GM18867 (cell line): ENCODE results near the gene WBP2.
A peak's percentile ranks its signal among the peaks of the same experiment; 100 is the strongest.
"Not testable (repeated sequence)": the region's sequence is repeated elsewhere in the genome, so short reads cannot be mapped to it uniquely, and the experiment has no call there.

ENCODE experiments used
- ATAC-seq: cut with Tn5 transposase; IDR thresholded peaks from one replicate; pipeline ENCODE4 v1.9.1; 2021; ENCODE audit warnings: mild to moderate bottlenecking, moderate library complexity; ENCODE audit not compliant: unreplicated experiment

The WBP2 gene

GRCh38 chr17:75889454-75889853 lies 34.3 kb upstream of the WBP2 start:
- ATAC-seq: no peak

- ATAC-seq: no peak
Measured at GRCh38 chr17:75888484-75888883, 33.3 kb upstream of the WBP2 start.

GRCh38 chr17:75885860-75886259 lies 30.7 kb upstream of the WBP2 start:
- not testable (repeated sequence) for ATAC-seq

DNA sequence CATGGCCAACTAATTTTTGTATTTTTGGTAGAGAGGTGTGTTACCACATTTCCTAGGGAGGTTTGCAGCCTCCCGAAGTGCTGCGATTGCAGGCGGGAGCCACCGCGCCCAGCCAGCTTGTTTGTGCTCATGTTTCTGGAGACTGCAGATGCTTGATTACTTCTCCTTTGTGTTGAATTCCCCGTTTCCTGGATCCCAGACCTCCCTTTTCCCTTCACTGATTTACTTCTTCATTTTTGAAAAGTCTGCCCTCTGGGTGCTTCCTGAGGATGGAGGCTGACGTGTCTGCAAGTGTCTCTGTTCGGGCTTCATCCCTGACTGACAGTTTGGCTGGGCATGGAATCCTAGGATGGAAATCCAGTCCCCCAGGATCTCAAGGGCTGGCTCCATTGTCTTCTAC lies 30.3 kb upstream of the WBP2 start:
- no peak for ATAC-seq

DNA sequence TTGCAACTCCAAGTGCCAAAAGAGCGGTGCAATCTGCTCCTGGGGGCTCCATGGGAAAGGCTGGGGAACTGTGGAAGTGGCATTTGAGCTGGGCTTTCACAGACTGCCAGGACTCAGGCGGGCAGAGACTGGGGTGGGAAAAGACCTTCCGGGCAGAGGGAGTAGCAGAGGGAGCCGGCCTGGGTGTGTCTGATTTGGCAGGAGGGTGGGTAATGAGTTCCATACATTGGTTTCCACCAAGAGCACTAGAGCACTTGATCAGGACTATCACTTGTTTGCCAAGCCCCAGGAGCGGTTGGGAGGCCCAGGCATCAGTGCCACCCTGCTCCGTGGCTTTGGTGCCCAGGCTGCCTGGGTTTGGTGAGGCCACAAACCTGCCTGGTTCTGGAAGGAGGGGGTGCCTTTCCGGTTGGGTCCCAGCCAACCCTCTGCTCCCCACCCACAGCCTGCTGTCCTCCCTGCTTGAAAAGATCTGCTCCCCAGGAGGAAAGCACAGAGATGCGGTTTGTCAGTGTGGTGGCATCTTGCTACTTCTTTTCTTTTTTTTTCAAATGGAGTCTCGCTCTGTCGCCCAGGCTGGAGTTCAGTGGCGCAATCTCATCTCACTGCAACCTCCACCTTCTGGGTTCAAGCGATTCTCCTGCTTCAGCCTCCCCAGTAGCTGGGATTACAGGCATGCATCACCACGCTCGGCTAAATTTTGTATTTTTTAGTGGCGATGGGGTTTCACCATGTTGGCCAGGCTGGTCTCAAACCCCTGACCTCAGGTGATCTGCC lies 26.7 kb upstream of the WBP2 start:
- ATAC-seq: no peak

GRCh38 chr17:75880266-75880665 lies 25.1 kb upstream of the WBP2 start:
- no peak for ATAC-seq

- peak; percentile 22 for ATAC-seq
Measured at GRCh38 chr17:75878174-75878998, 23.3 kb upstream of the WBP2 start, which contains the start of gene TRIM47. Gene TRIM47 (minus strand): TSS chr17:75878581. CDS start chr17:75878548, 33 bp downstream.

DNA sequence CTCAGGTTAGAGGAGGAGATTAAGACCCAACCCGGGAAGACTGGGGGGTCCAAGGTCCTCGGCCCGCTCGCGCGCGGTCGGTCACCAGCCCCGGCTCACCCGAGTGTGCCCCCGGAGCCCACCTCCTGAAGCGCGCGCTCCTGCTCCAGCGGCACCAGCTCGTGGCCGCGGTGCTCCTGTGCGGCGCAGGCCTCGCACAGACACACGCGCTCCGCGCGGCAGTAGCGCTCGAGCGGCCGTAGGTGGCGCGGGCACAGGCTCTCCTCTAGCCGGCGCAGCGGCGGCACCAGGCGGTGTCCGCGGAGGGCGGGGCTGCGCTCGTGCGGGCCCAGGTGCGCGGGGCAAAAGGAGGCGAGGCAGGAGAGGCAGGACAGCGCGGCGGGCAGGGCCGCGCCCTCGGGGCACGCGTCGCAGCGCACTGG lies 22.6 kb upstream of the WBP2 start:
- peak; percentile 65 for ATAC-seq

DNA sequence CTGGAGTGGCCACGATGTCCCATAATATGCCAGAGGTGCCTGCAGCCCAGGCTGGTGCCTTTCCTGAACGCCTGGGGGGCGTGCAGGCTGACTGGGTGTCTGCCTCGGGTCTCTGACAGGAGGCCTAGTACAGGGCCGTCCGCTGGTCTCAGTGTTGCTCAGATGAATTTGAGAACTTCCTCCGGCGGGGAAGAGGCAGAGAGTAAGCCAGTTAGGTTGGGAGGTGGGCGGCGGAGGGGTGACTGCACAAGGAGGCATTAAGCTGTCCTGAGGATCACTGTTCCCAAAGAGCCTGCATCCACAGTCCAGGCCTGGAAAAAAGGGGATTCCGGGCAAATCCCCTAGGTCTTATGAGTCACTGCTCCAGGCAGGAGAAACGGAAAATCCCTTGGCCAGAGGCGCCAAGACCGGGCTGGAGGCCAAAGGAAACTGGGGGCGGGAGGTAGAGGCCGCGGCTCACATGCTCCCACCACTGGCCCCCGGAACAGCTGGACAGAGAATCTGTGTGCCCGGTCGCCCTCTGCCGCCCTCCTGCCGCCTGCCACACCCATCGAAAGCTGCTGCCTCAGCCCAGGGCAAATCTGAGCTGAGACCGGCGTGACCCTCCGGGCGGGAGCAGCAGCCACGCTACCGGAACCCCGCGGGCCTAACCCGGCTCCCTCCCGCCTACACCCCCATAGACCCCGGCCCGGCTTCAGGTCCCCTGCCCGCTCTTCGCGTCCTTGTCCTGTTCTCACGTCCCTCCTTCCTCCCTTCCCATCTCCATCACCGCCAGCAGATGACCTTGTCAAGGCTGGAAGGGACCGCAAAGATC lies 22.0 kb upstream of the WBP2 start:
- ATAC-seq: peak; percentile 5

- no peak for ATAC-seq
Measured at GRCh38 chr17:75876190-75876937, 21.2 kb upstream of the WBP2 start.

DNA sequence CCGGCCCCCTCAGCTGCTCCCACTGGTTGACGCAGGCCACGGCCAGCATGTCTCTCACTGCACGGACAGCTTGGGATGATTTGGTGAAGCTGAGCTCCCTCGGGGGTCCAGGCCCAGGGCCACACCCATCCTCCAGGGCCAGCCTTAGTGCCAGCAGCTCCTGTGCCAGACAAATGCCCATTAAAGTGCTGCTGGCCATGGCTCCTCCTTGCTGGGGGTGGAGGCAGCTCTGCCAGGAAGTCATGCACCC lies 20.7 kb upstream of the WBP2 start:
- no peak for ATAC-seq

DNA sequence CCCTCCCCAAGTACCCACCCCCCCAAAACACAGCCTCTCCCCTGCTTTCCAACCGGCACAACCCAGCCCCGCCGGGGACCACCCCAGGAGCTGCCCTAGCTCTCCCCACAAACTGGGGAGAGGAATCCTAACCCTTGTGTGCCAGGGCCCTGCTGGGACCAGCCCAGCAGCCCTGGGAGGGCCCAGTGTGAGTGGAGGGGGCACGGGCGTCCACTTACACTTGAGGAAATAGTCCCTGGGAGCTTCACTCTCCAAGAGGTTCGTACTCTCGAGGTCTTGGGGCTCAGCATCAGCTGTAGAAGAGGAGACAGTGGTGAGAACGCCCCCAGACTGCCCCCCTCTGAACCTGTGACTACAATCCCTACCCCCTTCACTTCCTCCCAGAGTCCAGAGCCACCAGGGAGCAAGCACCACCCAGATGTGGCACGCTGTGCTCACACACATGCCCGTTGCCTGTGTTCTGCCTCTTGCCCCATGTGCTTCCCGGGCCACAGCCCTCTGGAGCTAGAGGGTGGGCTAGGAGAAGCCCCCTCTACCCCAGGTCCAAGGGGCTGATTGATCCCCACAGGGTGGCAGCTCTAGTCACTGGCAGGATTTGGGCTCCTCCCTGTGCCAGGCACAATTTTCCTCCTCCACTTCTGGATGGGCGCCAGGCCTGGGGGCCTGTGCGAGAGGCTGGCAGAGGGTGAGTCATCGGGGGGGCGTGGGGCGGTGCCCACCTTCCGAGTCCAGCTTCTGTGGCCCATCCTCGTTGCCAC lies 20.2 kb upstream of the WBP2 start:
- no peak for ATAC-seq

- ATAC-seq: no peak
Measured at GRCh38 chr17:75874323-75875181, 19.4 kb upstream of the WBP2 start.

- no peak for ATAC-seq
Measured at GRCh38 chr17:75873587-75874322, 18.6 kb upstream of the WBP2 start.

DNA sequence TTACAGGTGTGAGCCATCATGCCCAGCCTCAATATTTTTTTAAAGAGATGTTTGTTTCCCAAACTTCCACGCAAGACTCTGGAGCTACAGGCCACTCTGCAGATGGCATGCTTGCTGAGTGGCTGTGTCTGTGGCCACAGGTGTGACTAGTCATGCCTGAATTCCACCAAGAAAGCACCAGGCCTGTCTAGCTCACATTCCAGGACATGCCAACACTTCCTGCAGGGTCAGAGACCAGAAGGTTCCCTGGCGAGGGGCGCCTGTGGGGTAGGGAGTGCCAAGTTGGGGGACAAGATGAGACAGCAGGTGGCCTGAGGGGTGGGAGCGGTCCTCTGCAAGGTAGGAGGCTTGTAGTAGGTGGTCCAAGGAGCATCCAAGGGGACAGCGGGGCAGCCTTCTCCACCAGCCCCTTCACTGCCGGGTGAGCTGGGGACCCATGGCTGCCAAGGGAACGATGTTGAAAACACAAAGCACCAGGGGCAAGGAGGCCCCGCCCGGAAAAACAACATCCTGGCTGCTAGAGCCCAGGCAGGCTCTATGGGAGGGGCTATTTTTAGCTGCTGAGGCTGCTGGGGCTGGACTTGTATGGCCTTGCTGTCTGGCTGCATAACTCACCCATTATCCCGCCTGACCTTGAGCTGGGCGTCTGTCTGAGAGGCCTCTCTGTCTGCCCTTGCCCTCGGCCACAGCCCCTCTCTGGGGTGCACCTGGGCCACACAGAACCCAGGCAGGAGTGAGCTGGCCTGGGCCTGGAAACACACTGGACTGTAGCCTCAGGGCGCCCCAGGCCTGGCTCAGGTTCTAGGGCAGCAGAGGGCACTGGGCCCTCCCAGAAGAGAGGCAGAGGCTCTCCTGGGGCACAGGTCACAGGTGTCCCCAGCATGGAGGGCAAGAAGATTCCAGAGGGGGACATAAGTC lies 17.6 kb upstream of the WBP2 start:
- no peak for ATAC-seq

DNA sequence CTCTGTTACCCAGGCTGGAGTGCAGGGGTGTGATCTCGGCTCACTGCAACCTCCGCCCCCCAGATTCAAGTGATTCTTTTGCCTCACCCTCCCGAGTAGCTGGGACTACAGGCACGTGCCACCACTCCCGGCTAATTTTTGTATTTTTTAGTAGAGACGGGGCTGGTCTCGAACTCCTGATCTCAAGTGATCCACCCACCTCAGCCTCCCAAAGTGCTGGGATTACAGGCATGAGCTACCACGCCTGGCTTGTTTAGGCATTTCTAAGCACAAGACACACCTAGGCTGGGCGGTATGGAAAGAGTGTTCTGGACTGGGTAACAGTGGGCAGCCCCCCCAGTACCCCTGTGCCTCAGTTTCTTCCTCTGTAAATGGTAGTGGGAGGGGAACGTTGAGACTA lies 15.1 kb upstream of the WBP2 start:
- ATAC-seq: not testable (repeated sequence)
